Epidermal melanocyte (primary cell): ENCODE results near the gene MVB12A.

Experiments
- DNase-seq: peaks from one replicate; pipeline ENCODE4 v3.0.0; 2011; ENCODE audit warnings: low spot score; ENCODE audit not compliant: insufficient read length

Gene MVB12A

DNA sequence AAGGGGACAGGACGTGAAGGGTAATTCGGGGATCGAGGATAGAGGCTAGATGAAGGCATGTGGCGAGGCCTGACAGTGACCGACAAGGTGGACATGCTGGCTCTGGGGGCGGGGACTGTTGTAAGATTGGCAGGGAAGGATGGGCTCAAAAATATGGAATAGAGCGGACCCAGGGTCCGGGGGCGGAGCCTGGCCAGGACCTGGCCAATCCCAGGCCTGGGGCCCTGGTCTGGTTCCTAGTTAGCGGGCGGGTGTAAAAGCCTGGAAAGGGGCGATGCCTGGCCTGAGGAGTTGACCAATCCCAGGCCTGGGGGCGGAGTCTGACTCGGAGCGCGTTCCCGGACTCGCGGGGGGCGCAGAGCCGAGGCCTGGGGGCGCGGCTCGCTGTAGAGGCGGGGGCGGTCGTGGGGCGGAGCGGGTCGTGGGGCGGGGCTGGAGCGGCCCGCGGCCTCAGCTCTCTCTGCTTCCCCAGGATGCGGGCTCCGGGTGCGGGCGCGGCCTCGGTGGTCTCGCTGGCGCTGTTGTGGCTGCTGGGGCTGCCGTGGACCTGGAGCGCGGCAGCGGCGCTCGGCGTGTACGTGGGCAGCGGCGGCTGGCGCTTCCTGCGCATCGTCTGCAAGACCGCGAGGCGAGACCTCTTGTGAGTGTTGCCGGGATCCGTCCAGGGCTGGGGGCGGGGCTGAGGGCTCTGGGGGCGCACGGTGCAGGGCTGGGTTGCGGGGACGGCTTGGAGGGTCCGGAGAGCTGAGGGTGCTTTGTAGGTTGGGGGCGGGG lies 50.4 kb downstream of the MVB12A start, which contains the start of gene SLC27A1:
SLC27A1 (plus strand) TSS at position 457 of the 774 bp plus-strand sequence; CDS start at position 474, 17 bp downstream.
- DNase-seq, result peak; percentile 74

DNA sequence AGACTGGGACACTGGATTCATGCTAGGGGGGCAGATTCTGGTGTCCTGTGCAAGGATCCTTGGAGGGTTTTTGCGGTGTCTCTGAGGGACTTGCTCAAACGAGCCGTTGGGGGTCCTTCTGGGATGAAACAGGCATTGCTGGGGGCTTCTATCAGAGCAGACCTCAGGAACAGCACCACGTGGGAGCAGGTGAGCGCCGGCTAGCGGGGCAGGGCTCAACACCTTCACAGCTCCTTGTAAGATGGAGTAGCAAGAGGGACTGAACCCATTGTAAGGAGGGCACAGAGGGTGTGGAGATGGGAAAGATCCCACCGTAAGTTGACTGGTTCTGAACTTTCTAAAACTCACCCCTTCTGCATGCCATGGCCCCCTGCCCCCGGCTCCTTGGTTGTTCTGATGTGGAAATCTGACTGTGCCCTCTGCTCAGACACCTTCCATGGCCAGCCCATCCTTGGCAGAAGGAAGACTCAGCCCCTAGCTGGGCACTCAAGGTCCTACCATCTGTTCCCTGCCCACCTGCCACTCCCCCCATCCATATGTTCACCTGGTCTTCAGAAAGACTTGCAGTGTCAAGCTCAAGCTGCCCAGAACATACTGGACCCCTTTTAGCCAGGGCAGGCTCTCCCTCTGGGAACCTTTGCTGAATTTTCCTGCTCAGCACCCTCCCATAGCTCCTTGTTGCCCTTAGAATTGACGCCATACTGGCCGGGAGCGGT lies 51.7 kb downstream of the MVB12A start:
- DNase-seq, result no peak

- DNase-seq, result no peak
Observed at GRCh38 chr19:17473041-17473440, 53.2 kb downstream of the MVB12A start.
